Hepatocyte (in vitro differentiated cells): Measurements from ENCODE around the gene DAP.

Experiments used
- CTCF ChIP-seq: fragments of 200-600 bp; sonication (generic); IDR thresholded peaks from 2 replicates; pipeline ENCODE4 v1.5.1; 2016; ENCODE audit warnings: antibody characterized with exemption, mild to moderate bottlenecking; ENCODE audit not compliant: poor library complexity
- EZH2 ChIP-seq: fragments of 200-600 bp; sonication (generic); IDR thresholded peaks from 2 replicates; pipeline ENCODE4 v1.6.1; 2016; ENCODE audit warnings: antibody characterized with exemption, mild to moderate bottlenecking, borderline replicate concordance
- EZH2phosphoT487 ChIP-seq: fragments of 200-600 bp; sonication (generic); IDR thresholded peaks from one replicate; pipeline ENCODE4 v1.6.1; 2018; ENCODE audit warnings: antibody characterized with exemption, mild to moderate bottlenecking, low read depth, moderate library complexity; ENCODE audit not compliant: unreplicated experiment, severe bottlenecking

GRCh38 chr5:10637944-10638343, 123.1 kb downstream of the DAP start:
- TF ChIP-seq CTCF (no peak), EZH2 (no peak), EZH2phosphoT487 (no peak)
